Parathyroid adenoma (tissue), 2 donors: ENCODE measurements around the gene CRAMP1.

Experiments
- H2AFZ ChIP-seq: fragments of 300-600 bp; sonication (generic); one replicate; pipeline ENCODE4 v1.7.0; 2017; ENCODE audit warnings: antibody characterized with exemption, mild to moderate bottlenecking
- H3K27ac ChIP-seq: fragments of 300-600 bp; sonication (generic); one replicate; pipeline ENCODE4 v1.7.0; 2017
- H3K27me3 ChIP-seq: fragments of 300-600 bp; sonication (generic); one replicate; pipeline ENCODE4 v1.7.0; 2017; ENCODE audit warnings: low read length; ENCODE audit not compliant: control insufficient read depth, insufficient read depth
- H3K36me3 ChIP-seq: fragments of 300-600 bp; sonication (generic); one replicate; pipeline ENCODE4 v1.7.0; 2017; ENCODE audit warnings: low read length; ENCODE audit not compliant: control insufficient read depth, insufficient read depth
- H3K4me1 ChIP-seq: fragments of 300-600 bp; sonication (generic); one replicate; pipeline ENCODE4 v1.7.0; 2017; ENCODE audit warnings: control low read depth
- H3K4me2 ChIP-seq: fragments of 300-600 bp; sonication (generic); one replicate; pipeline ENCODE4 v1.7.0; 2017; ENCODE audit warnings: low read length
- H3K4me3 ChIP-seq: fragments of 300-600 bp; sonication (generic); one replicate; pipeline ENCODE4 v1.7.0; 2017; ENCODE audit warnings: low read depth, low read length
- H3K79me2 ChIP-seq: fragments of 300-600 bp; sonication (generic); one replicate; pipeline ENCODE4 v1.7.0; 2017; ENCODE audit warnings: control low read depth
- H3K9ac ChIP-seq: fragments of 300-600 bp; sonication (generic); one replicate; pipeline ENCODE4 v1.7.0; 2017; ENCODE audit warnings: mild to moderate bottlenecking
- H3K9me3 ChIP-seq: fragments of 300-600 bp; sonication (generic); one replicate; pipeline ENCODE4 v1.7.0; 2017; ENCODE audit warnings: low read length; ENCODE audit not compliant: control insufficient read depth
- TF ChIP-seq, protein P1 (sequence below): fragments of 300-600 bp; sonication (generic); IDR thresholded peaks from one replicate; pipeline ENCODE4 v1.7.0; 2017; ENCODE audit warnings: antibody characterized with exemption, mild to moderate bottlenecking
- donor health status: primary hyperparathyroidism.

Gene CRAMP1

DNA sequence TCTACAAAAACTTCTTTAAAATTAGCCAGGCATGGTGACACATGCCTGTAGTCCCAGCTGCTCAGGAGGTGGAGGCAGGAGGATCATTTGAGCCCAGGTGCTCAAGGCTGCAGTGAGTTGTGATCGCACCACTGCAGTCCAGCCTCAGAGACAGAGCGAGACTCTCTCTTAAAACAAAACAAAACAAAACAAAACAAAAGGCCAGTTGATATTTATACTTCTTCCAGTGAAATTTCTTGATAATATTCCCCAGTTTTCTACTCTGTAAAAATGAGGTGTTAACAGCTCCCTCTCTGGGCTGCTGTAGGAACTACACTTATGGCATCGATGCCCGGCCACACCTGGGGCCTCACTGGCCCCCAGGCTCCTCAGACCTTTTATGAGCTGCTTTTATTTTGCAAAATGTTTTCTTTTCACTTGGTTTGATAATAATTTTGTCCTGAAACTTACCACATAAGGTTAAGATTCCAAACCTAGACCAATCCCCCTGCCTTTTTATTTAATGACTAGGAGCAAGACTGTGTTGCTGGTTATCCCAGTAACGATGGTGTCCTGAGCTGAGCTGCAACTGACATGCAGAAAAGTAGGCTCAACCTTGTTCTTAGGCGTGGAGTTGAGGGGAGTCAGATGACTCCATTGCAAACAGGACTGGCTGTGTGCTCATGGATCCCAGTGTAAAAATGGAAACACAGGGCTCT is 111.4 kb downstream of the CRAMP1 start:
- Histone ChIP-seq H3K4me3 (no peak overlapping the region), H3K27ac (no peak overlapping the region), H3K27me3 (no peaks in the 10 kb centered on the region), H3K4me2 (no peak overlapping the region), H3K4me1 (no peaks in the 10 kb centered on the region), H3K9me3 (no peaks in the 10 kb centered on the region), H3K9ac (no peak overlapping the region), H3K79me2 (peaks cover 89% of the 10 kb centered on the region), H3K36me3 (no peaks in the 10 kb centered on the region), H2AFZ (no peak overlapping the region)
- TF ChIP-seq, protein P1, sequence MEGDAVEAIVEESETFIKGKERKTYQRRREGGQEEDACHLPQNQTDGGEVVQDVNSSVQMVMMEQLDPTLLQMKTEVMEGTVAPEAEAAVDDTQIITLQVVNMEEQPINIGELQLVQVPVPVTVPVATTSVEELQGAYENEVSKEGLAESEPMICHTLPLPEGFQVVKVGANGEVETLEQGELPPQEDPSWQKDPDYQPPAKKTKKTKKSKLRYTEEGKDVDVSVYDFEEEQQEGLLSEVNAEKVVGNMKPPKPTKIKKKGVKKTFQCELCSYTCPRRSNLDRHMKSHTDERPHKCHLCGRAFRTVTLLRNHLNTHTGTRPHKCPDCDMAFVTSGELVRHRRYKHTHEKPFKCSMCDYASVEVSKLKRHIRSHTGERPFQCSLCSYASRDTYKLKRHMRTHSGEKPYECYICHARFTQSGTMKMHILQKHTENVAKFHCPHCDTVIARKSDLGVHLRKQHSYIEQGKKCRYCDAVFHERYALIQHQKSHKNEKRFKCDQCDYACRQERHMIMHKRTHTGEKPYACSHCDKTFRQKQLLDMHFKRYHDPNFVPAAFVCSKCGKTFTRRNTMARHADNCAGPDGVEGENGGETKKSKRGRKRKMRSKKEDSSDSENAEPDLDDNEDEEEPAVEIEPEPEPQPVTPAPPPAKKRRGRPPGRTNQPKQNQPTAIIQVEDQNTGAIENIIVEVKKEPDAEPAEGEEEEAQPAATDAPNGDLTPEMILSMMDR: peak; percentile 80

DNA sequence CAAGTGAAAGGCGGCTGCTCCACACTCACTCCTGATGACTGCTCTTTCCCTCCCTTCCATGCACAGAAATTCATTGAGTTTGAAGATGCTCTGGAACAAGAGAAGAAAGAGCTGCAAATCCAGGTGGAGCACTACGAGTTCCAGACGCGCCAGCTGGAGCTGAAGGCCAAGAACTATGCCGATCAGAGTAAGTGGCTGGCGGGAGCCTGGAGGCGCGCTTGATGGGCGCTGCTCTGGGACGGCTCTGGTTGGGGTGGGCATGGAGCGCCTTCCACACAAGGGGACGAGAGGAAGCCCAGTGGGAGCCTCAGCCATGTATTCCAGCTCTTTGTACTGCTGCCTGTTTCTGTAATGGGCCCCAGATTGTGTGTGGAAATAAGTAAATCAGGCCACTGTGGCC is 112.3 kb downstream of the CRAMP1 start:
- no peak overlapping the region for H2AFZ ChIP-seq
- no peaks in the 10 kb centered on the region for H3K36me3 ChIP-seq
- H3K4me2 ChIP-seq: no peak overlapping the region
- H3K27me3 ChIP-seq: no peaks in the 10 kb centered on the region
- H3K27ac ChIP-seq: no peak overlapping the region
- no peaks in the 10 kb centered on the region for H3K9me3 ChIP-seq
- H3K9ac ChIP-seq: no peak overlapping the region
- TF ChIP-seq, protein P1: no peak
- H3K4me1 ChIP-seq: no peaks in the 10 kb centered on the region
- peaks cover 89% of the 10 kb centered on the region for H3K79me2 ChIP-seq
- H3K4me3 ChIP-seq: no peak overlapping the region

DNA sequence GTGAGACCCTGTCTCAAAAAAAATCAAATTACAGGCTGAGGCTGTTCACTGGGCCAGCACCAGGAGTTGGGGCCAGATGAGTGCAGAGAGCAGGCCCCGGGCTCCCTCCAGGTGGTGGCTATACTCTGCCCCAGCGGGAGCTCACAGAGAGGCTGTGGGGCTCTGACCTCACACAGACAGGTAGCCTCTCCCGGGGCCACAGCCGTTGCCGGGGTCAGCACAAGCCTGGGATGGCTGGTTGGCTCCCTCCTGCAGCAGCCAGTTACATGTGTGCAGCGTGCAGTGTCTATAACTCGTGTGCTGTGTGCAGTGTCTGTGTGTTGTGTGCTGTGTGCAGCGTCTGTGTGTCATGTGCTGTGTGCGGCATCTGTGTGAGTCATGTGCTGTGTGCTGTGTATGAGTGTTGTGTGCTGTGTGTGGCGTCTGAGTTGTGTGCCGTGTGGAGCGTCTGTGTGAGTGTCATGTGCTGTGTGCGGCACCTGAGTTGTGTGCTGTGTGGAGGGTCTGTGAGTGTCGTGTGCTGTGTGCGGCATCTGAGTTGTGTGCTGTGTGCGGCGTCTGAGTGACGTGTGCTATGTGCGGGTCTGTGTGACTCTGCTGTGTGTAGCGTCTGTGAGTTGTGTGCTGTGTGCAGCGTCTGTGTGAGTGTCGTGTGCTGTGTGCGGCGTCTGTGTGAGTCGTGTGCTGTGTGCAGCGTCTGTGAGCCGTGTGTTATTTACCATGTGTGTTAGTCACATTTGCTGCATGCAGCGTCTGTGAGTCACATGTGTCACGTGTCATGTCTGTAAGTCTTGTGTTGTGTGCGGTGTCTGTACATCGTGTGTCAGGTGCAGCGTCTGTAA is 114.7 kb downstream of the CRAMP1 start:
- H3K79me2 ChIP-seq: peaks cover 73% of the 10 kb centered on the region
- no peaks in the 10 kb centered on the region for H3K4me1 ChIP-seq
- H3K36me3 ChIP-seq: no peaks in the 10 kb centered on the region
- no peak overlapping the region for H2AFZ ChIP-seq
- no peaks in the 10 kb centered on the region for H3K27me3 ChIP-seq
- H3K27ac ChIP-seq: no peak overlapping the region
- H3K4me2 ChIP-seq: no peak overlapping the region
- H3K9me3 ChIP-seq: no peaks in the 10 kb centered on the region
- no peak overlapping the region for H3K9ac ChIP-seq
- TF ChIP-seq, protein P1: no peak
- no peak overlapping the region for H3K4me3 ChIP-seq
